AG09319 (cell line): Measurements from ENCODE around the gene NRP1.

Experiments used
- DNase-seq: peaks from one replicate; pipeline ENCODE4 v3.0.0-alpha.2; 2010; ENCODE audit warnings: low read depth; ENCODE audit errors: extremely low read depth
- TF ChIP-seq, protein P1 (sequence below): IDR thresholded peaks from 2 replicates; pipeline ENCODE4 v1.5.1; 2011; ENCODE audit warnings: low read depth, mild to moderate bottlenecking, inconsistent platforms, low read length, moderate library complexity

The NRP1 gene

DNA sequence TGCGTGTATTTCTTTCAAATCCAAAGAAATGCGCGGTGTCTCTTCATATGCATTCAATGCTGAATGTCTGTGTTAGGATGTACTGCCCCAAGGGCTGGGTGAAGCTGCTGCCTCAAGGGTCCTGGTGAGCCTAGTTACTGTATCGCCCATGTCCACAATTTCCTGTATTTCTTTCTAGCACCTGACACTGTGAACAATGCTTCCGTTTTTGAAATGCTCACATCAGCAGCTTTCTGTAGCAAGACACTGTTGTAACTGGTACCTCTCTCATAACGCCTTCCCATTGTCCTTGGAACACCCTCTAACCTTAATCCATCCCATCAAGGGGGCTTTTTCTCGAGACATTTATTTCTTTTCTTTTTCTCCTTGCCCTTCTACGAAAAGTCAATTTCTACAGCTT, 25.1 kb downstream of the NRP1 start:
- TF ChIP-seq, protein P1, sequence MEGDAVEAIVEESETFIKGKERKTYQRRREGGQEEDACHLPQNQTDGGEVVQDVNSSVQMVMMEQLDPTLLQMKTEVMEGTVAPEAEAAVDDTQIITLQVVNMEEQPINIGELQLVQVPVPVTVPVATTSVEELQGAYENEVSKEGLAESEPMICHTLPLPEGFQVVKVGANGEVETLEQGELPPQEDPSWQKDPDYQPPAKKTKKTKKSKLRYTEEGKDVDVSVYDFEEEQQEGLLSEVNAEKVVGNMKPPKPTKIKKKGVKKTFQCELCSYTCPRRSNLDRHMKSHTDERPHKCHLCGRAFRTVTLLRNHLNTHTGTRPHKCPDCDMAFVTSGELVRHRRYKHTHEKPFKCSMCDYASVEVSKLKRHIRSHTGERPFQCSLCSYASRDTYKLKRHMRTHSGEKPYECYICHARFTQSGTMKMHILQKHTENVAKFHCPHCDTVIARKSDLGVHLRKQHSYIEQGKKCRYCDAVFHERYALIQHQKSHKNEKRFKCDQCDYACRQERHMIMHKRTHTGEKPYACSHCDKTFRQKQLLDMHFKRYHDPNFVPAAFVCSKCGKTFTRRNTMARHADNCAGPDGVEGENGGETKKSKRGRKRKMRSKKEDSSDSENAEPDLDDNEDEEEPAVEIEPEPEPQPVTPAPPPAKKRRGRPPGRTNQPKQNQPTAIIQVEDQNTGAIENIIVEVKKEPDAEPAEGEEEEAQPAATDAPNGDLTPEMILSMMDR, result no peak
- no peak for DNase-seq

DNA sequence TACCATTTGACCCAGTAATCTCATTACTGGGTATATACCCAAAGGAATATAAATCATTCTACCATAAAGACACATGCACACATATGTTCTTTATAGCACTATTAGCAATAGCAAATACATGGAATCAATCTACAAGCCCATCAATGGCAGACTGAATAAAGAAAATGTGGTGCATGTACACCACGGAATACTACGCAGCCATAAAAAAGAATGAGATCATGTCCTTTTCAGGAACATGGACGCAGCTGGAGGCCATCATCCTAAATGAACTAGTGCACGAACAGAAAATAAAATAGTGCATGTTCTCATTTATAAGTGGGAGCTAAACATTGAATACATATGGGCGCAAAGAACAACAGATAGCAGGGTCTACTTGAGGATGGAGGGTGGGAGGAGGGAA, 26.6 kb downstream of the NRP1 start:
- TF ChIP-seq, protein P1, result no peak
- DNase-seq, result no peak

- DNase-seq, result no peak
- TF ChIP-seq, protein P1, result no peak
These were observed 27.6 kb downstream of the NRP1 start for GRCh38 chr10:33306701-33307519.

GRCh38 chr10:33306126-33306525, 28.3 kb downstream of the NRP1 start:
- TF ChIP-seq, protein P1, result no peak
- DNase-seq, result no peak

DNA sequence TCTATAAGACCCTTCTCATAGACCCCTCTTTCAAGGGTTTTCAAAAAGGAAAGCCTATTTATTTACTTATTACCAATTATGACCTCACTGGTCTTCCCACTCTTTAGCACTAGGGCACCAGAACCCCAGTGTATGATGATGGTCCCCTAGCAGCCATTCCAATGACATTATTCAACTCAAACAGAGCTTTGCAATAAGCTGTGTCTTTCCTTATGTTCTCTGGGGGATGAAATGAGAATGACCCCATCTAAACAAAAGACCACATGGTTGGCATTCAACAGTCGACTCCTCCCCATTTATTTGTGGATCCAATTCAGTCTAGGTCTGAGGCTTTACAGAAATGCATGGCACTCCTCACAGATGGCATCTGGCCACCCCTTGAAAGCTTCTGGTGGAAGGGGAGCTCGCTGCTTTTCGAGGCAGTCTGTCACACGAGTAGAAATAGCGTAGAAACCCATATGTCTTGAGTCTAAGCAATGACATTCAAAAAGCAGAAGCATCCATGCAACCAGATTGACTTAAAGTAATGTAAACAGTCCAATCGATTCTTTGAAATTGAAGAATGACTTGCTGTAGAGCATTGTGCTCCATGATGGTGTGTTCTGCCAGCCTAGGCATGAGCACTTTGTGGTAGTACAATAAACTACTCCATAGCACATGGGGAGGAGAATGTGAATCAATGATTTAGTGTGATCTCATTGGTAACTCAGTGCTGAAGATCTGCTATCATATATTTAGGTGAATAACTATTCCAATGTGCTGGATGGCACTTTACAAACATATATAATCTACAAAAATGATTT, 29.8 kb downstream of the NRP1 start:
- TF ChIP-seq, protein P1, result no peak
- no peak for DNase-seq

DNA sequence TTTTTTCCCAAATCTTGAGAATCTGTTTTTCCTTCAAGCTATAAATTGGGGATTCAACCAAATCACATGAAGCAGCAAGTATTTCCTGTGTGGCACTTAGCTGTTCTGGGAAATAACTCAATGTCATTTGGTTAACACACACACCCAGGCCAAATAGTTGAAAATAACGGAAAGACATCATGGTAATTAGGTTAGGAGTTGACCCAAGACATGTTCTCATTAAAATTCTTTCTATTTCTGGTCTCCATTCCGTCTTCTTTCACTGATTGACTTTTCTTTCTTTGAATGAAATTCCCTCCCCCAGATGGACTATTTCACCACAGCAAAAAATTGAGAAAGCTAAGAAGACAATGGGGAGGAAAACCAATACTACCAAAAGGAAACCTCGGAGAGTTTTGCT, 30.5 kb downstream of the NRP1 start:
- DNase-seq, result no peak
- TF ChIP-seq, protein P1, result no peak
